COLO829 (cell line): ENCODE measurements around the gene CCDC167.
A peak's percentile ranks its signal among the peaks of the same experiment; 100 is the strongest.

Source experiments
- DNase-seq: peaks from one replicate; pipeline ENCODE4 v3.0.0; 2012; ENCODE audit warnings: low spot score

CCDC167 gene

GRCh38 chr6:37530297-37530696, 30.6 kb upstream of the CCDC167 start:
- no peak for DNase-seq

GRCh38 chr6:37528541-37528940, 28.8 kb upstream of the CCDC167 start:
- no peak for DNase-seq

DNA sequence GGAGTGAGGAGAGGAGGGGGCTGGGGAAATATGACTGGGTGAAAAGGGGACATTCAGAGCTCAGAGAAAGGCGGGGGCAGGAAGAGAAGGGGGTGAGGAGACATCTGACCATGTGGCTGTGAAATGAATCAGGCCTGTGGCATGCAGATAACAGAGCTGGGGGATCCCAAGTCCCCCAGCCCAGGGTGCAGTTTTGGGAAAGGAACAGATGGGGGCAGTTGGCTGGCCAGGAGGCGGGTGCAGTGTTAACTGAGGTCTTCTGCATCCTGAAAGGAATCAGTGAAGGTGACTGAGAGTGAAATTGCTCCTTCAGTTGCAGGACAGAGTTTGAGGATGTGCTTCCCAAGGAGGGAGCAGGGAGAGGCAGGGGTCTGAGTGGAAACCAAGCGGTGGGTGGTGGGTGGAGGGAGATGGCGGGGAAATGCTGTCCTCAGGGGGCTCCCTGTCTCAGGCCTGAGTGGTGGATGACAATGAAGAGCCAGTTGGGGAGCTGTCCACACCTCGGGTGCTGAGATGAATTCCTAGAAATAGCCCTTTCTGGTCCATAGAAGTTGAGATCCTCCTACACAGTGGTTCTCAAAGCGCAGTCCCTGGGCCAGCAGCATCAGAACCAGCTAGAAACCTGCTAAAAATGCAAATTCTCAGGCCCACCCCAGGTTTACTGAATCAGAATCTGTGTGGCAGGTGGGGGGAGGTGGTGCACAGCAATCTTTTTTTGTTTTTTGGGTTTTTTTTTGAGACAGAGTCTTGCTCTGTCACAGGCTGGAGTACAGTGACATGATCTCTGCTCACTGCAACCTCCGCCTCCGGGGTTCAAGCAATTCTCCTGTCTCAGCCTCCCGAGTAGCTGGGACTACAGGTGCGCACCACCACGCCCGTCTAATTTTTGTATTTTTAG, 26.0 kb upstream of the CCDC167 start:
- peak; percentile 71 for DNase-seq

DNA sequence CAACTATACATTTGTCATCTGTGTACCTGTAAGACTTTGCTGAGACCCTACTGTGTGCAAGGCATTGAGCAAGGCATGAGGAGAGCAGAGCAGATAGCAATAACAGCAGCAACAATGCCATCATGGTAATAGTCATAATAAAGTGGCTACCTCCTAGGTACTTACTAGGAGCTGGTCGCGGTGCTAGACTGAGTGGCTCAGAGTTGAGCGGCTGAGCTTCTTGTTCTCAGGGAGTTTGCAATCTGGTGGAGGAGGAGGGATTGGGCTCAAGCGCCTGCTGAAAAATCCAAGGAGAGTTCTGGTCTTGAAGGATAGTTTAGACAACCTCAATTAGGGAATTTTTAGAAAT, 25.3 kb upstream of the CCDC167 start:
- DNase-seq, result no peak

DNA sequence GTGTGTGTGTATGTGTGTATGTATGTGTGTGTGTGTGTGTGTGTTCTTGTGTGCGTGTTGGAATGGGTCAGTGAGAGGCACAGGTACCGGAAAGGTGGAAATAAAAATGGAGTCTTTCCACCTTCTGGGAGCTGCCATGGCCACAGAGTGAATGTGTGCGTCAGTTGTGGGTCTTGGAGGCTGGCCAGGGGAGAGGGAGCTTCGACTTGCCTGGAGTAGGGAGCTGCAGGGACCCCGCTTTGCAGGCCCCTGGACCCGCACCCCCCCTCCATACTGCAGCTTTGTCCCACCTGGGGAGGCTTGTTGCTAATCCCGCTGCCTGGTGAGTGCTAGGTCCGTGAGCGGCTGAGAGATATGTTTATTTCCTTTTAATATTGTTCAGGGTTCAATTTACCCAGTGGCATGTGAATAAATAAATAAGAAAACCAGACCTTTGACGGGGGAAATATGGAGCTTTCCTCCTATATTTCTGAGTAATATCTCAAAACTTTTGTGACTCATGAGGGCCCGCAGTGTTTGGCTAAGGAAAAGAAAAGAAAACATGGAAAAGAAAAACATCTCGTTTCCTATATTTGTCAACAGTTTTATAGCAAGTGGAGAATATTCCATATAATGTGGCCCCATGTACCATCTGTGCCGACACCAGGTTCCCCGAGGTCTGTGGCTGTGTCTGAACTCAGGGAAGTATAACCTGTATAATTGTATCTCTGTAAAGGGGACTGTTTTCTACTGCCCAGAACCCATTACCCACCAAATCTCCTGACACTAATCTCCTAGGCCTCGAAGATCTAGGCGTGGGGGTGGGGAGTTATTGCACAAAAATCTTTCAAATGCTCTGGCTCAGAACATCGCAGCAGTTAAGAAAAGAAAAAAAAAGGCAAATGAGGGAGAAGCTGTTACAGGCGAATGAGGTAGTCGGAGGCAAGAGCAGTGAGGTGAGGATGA, 24.6 kb upstream of the CCDC167 start:
- DNase-seq, result no peak

- no peak for DNase-seq
These were observed 23.7 kb upstream of the CCDC167 start for GRCh38 chr6:37523412-37523811.

DNA sequence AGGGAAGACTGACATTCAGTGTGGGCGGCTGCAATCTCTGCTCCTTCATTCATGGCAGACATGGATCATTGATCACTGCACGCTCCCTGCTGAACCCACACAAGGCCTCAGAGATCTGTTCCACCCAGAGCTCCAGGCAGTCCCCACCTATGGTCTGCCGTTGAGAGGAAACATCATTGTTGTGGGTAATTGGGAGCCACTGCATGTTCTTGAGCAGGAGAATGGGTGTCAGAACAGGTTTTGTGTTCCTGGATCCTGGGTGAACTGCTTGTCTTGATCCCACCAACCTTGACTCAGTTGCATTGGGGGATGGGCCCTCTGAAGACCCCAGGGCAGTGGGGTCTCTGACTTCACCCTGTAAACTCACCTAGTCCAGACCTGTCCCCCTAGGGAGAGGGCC, 23.1 kb upstream of the CCDC167 start:
- no peak for DNase-seq

- DNase-seq, result no peak
These were observed 22.0 kb upstream of the CCDC167 start for GRCh38 chr6:37521674-37522073.

DNA sequence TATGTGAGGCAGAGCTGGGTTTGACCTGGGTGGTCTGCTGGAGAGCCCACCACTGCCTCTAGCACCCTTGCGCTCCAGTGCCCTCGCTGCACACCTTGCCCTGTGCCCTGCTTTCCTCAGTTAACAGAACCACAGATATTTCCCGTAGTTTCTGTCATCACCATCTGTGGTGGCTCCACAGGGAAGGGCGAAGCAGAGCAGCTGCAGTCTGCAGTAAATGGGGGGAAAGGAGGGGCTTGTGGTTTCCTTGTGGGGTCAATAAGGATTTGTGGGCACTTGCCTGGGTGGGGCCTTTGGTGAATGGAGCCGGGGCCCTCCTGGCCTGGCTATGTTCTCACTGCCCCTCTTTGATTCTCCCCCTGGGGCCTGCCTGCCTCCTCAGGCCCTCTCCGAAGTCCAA, 21.2 kb upstream of the CCDC167 start:
- no peak for DNase-seq

DNA sequence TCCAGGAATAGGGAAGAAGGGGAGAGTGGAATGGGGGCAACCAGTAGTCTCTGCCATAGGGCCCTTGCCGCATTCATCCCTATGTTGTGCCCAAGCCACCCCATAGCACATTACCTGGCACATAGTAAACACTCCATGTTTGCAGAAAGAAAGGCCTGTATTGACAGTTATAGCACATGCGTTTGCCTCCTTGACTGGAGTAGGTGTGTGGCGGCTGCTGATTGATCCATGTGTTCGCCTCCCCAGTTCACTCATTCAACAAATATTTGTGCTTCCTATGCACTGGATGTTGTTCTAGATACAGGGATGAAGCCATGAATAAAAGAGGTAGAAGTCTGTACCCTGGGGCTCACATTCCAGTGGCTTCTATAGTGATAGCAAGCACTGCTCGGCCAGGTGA, 19.8 kb upstream of the CCDC167 start:
- no peak for DNase-seq

- no peak for DNase-seq
These were observed 18.4 kb upstream of the CCDC167 start for GRCh38 chr6:37518116-37518515.

- DNase-seq, result no peak
These were observed 17.7 kb upstream of the CCDC167 start for GRCh38 chr6:37517411-37517812.

DNA sequence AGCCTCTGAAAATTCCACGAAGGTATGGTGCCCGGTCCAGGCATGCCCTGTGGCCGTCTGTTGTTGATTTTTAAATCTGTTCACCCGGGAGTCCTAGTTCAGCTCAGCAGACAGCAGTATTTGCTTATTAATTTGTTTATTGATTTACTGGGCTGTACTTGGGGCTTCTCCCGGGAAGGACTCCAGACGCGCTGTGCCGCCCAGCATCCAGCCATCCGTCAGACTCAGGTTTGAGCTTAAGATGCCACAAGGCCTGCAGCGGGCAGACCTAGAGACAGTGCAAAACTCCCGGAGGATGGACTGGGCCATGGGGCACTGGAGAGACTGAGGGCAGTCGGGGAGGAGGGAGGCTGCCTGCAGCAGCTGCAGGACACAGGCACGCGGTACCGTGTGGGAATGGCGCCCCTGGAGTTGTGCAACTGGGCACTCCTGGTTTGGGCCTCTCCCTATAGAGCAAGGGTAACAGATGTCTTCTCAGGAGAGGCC, 17.3 kb upstream of the CCDC167 start:
- no peak for DNase-seq

DNA sequence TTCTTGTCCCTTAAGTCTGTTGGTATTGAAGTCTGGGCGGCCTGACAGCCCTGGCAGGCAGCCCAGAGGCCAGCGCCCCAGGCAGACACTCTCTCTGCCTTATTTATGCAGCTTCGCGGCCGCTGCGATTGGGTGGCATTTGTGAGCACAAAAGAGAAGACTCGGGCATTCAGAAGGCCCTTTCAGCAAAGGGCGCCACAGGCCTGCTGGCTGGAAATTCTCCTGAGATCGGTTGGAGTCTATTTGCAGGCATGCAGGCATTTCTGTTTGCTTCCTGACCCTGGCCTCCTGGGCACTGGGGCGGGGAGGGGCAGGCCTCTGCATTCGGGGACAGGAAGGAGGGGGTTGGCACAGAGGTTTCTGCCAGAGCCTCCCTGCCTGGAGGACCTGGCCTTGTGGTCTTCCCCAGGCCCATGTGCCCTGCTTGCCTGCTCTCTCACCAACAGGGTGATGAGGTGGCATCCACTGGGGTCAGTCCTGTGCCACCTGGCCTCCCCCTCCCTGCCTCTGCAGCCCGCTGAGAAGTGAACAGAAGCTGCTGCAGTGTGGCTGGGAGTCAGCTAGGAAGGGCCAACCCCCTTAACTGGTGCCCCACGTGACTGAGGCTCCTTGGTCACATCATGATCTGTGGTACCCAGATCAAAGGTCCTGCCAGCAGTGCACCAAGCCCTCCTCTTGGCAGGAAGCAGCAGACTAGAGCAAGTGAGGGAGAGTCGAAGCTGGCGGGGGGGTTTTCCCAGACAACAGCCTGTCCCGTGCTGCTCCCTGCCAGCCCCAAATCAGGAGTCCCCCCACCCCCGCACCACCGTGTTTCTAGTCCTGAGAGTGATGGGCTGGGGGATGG, 16.6 kb upstream of the CCDC167 start:
- DNase-seq, result peak; percentile 73

DNA sequence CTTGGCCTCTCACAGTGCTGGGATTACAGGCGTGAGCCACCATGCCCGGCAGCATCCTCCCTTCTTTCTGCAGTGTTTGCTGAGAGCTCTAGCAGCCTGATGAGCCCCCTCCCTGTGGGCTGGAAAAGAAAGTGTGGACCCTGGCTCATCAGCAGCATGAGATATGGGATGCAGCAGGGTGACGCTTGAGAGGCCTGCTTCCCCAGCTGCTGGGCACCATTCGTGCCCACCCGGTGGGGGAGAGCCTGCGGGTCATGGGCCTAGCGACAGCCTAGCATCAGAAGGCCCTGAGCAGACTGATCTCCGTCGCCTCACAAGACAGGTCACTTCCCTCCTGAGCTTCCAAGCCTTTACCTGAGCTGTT, 16.0 kb upstream of the CCDC167 start:
- no peak for DNase-seq

DNA sequence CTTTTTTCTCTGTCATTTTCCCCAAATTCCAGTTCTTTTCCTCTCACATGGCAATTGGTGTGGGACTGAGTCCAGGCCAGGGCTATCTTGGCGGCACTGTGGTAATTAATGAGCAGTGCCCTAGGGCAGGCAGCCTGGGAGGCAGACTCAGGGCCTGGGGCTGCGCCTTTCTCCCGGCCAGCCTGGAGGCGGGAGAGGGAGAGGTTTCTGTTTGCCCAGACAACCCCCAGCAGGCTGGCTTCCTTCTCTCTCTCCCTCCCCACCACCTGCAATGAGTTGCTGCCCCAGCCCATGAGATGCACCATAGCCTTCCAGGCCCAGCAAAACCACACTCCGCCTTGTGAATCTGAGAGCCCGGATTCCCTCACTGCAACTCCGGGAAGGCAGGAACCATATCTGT, 15.1 kb upstream of the CCDC167 start:
- DNase-seq, result no peak

DNA sequence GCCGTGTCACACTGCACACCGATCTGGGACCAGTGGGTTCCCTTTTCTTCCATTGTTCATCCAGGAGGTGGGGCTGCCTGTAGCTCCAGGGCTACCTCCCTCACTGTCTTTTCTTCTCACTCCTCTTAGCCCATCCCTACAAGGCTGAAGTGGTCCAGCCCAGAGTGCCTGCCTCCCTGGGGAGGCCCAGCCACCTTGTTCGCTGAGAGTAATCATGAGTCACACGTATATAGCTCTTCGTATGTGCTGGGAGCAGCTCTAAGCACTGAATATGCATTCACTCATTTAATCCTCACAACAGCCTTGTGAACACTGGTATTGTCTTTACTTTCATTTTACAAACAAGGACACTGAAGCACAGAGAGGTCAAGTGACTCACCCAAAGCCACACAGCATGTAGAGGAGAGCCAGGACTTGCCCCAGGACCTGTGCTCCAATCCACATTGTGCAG, 14.7 kb upstream of the CCDC167 start:
- peak; percentile 50 for DNase-seq

DNA sequence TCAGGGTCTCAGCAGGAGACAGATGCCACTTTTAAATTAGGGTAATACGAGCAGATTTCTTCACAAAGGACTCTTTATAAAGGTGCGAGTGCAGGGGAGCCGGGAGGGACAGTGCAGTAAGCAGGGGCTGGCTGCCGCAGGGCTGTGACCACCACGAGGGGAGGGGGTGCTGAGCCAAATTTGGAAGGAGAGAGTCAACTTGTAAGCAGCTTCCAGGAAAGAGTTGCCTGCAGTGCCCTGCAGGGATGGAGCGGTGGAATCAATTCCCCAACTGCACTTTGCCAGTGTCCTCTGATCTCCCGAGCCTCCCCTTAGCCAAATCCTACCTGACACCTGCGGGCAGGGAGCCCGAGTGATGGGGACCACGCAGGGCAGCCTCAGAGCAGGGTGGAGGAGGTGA, 13.9 kb upstream of the CCDC167 start:
- no peak for DNase-seq

- no peak for DNase-seq
These were observed 13.5 kb upstream of the CCDC167 start for GRCh38 chr6:37513155-37513554.

DNA sequence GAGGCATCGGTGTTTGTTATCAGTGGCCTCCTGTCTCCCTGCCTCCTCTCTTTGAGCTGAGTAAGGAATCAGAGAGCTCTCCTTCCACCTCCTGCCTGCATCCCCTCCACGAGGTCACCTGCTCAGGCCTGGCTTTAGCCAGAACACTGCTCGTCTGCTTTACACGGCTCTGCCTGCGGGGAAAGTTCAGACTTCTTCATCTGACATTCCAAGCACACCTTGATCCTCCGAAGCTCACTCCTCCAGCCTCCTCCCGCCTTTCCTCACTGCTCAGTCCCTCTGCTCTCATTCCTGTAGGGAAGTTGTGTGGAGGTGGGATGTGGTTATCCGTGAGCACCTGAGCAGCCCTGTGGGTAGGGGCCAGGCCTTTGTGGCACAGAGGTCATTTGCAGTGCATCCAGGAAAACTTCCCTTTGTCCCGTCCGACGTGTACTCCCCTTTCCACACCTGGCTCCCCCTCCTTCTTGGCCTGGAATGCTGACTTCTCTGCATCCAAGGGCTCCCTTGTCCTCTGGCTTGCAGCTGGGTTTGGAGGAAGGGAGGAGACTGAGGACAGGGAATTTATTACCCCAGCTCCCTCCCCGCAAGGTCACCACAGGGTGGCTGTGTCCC, 12.8 kb upstream of the CCDC167 start:
- DNase-seq, result no peak

GRCh38 chr6:37511910-37512399, 12.3 kb upstream of the CCDC167 start:
- no peak for DNase-seq
